ENCODE data around the gene METAP1D. TPM values are rescaled to one million over a fixed set of nuclear protein-coding genes. Genes with fewer than 3 reads are reported as not detected.

METAP1D gene
- total and polyA plus RNA-seq, 4 donors: 3.3 to 7.1 (median 4.4) TPM

DNA sequence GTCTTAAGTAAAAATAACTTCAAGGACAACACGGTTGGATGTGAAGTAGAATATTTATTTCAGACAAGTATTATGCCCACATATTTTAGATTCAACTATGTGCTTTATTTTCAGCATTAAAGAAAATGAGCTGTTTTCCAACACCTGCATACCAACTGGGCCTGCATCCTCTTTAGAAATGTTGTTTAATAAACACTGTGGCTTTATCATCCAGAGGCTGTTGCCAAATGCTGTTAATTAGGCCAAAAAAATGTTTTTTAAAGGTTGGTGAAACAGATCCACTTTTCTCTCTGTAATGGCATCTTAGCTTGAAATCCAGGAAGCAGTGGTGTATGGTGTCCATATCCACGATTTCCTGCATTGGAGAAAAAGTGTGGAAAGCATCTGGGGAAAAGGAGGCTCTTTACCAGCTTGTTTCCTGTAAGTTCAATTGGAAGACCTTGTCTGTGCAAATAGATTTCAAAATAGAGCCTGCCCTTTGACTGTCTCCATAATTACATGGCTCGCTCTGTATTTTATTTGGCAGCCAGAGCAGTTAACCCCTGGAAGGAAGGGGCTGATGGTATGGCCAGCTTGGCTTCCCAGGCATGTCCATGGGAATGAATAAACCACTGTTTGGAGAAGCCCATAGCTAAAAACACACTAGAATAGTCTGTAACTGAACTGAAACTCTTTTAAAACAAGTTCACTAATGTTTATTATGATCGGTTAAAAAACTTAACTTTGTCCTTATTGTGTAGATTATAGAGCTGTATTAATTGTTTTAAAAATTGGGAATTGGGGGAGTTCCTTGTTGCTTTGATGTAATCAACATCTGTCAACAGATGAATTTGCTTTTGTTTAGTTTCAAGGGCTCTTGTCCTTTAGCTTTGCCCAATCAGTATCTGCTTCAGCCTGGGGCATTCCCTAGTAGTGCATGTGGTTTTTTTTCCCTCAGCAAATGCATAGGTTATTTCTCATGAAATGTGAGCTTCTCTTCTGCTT, 52.5 kb downstream of the METAP1D start (continued):
- TF ChIP-seq, protein P1, sequence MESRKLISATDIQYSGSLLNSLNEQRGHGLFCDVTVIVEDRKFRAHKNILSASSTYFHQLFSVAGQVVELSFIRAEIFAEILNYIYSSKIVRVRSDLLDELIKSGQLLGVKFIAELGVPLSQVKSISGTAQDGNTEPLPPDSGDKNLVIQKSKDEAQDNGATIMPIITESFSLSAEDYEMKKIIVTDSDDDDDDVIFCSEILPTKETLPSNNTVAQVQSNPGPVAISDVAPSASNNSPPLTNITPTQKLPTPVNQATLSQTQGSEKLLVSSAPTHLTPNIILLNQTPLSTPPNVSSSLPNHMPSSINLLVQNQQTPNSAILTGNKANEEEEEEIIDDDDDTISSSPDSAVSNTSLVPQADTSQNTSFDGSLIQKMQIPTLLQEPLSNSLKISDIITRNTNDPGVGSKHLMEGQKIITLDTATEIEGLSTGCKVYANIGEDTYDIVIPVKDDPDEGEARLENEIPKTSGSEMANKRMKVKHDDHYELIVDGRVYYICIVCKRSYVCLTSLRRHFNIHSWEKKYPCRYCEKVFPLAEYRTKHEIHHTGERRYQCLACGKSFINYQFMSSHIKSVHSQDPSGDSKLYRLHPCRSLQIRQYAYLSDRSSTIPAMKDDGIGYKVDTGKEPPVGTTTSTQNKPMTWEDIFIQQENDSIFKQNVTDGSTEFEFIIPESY (IDR thresholded peaks at IDR 0.05): peak; percentile 53

DNA sequence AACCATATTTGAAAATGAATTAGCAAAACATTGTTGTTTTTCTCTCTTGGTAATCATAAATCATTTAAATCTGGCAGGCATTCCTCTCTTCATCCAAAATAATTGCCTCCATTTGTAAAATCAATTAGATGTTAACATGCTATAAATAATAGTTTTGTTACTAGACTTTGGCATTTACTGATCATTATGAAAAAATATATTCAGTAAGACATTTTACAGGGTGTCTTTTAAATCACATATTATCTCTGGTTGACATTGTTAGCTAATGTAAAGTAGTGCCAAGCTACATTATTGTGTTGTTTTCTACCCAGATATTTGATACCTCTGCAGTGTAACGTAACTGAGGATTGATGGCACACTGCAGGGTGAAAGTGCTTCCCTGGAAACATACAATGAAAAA, 53.7 kb downstream of the METAP1D start:
- Histone ChIP-seq H3K27ac (ENCODE audit: low read depth in 1 of 2, low read length in 2 of 2) (no peak overlapping the region), H3K4me1 (ENCODE audit: control insufficient read depth in 4 of 4, insufficient read depth in 4 of 4, low read length in 3 of 4) (peaks cover 0 to 23% (median 15%) of the 10 kb centered on the region in 4 donors), H3K9me3 (ENCODE audit: control insufficient read depth in 4 of 4, low read length in 3 of 4) (no peaks in the 10 kb centered on the region), H3K9ac (ENCODE audit: low read depth in 1 of 2, low read length in 2 of 2) (no peak overlapping the region), H3K27me3 (ENCODE audit: control insufficient read depth in 4 of 4, insufficient read depth in 4 of 4, low read length in 3 of 4) (no peaks in the 10 kb centered on the region), H3K36me3 (ENCODE audit: control insufficient read depth in 4 of 4, insufficient read depth in 3 of 4, low read depth in 1 of 4, low read length in 3 of 4) (no peaks in the 10 kb centered on the region), H3K4me3 (ENCODE audit: low read depth in 1 of 3, low read length in 3 of 3) (no peak overlapping the region)
- DNase-seq (ENCODE audit: low spot score): no peak
- WGBS: 87% methylated on average over 1 of the region's 1 CpG
- TF ChIP-seq RAD21 (IDR thresholded peaks at IDR 0.05) (no peak), NR2F2 (IDR thresholded peaks at IDR 0.05) (no peak), TAF1 (conservative IDR thresholded peaks at IDR 0.05) (no peak), FOXA1 (IDR thresholded peaks at IDR 0.05) (no peak), SP1 (IDR thresholded peaks at IDR 0.05) (no peak), FOXA2 (IDR thresholded peaks at IDR 0.05) (no peak), EGR1 (IDR thresholded peaks at IDR 0.05; ENCODE audit: low read depth in 2 of 2) (no peak), RXRA (IDR thresholded peaks at IDR 0.05) (no peak), JUND (IDR thresholded peaks at IDR 0.05) (no peak), HNF4A (conservative IDR thresholded peaks at IDR 0.05) (no peak), HNF4G (IDR thresholded peaks at IDR 0.05) (no peak), YY1 (IDR thresholded peaks at IDR 0.05) (no peak), GABPA (IDR thresholded peaks at IDR 0.05 in 1 of 2, conservative IDR thresholded peaks at IDR 0.05 in 1 of 2) (no peak)
- TF ChIP-seq, protein P1 (IDR thresholded peaks at IDR 0.05): no peak
- TF ChIP-seq, protein P2, sequence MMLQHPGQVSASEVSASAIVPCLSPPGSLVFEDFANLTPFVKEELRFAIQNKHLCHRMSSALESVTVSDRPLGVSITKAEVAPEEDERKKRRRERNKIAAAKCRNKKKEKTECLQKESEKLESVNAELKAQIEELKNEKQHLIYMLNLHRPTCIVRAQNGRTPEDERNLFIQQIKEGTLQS (IDR thresholded peaks at IDR 0.05): no peak
- TF ChIP-seq, protein P3, sequence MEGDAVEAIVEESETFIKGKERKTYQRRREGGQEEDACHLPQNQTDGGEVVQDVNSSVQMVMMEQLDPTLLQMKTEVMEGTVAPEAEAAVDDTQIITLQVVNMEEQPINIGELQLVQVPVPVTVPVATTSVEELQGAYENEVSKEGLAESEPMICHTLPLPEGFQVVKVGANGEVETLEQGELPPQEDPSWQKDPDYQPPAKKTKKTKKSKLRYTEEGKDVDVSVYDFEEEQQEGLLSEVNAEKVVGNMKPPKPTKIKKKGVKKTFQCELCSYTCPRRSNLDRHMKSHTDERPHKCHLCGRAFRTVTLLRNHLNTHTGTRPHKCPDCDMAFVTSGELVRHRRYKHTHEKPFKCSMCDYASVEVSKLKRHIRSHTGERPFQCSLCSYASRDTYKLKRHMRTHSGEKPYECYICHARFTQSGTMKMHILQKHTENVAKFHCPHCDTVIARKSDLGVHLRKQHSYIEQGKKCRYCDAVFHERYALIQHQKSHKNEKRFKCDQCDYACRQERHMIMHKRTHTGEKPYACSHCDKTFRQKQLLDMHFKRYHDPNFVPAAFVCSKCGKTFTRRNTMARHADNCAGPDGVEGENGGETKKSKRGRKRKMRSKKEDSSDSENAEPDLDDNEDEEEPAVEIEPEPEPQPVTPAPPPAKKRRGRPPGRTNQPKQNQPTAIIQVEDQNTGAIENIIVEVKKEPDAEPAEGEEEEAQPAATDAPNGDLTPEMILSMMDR (IDR thresholded peaks at IDR 0.05; ENCODE audit: low read depth, low read length, missing input control): no peak
- TF ChIP-seq, protein P4, sequence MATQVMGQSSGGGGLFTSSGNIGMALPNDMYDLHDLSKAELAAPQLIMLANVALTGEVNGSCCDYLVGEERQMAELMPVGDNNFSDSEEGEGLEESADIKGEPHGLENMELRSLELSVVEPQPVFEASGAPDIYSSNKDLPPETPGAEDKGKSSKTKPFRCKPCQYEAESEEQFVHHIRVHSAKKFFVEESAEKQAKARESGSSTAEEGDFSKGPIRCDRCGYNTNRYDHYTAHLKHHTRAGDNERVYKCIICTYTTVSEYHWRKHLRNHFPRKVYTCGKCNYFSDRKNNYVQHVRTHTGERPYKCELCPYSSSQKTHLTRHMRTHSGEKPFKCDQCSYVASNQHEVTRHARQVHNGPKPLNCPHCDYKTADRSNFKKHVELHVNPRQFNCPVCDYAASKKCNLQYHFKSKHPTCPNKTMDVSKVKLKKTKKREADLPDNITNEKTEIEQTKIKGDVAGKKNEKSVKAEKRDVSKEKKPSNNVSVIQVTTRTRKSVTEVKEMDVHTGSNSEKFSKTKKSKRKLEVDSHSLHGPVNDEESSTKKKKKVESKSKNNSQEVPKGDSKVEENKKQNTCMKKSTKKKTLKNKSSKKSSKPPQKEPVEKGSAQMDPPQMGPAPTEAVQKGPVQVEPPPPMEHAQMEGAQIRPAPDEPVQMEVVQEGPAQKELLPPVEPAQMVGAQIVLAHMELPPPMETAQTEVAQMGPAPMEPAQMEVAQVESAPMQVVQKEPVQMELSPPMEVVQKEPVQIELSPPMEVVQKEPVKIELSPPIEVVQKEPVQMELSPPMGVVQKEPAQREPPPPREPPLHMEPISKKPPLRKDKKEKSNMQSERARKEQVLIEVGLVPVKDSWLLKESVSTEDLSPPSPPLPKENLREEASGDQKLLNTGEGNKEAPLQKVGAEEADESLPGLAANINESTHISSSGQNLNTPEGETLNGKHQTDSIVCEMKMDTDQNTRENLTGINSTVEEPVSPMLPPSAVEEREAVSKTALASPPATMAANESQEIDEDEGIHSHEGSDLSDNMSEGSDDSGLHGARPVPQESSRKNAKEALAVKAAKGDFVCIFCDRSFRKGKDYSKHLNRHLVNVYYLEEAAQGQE (IDR thresholded peaks at IDR 0.05): no peak

All from liver (tissue), 9 donors.